HT-29 (cell line): ENCODE results near the gene SLC16A5. TPM values are rescaled to one million over a fixed set of nuclear protein-coding genes. Genes with fewer than 3 reads are reported as not detected.
"Not testable (repeated sequence)": the region's sequence is repeated elsewhere in the genome, so short reads cannot be mapped to it uniquely, and the experiment has no call there.

Source experiments
- DNase-seq: peaks from one replicate; pipeline ENCODE4 v3.0.0-alpha.2; 2015; ENCODE audit warnings: low spot score
- total RNA-seq: library from RNA; depleted of rRNA; stranded (reverse); fragments of >200 nt; shearing (Covaris generic); gene quantifications from 2 replicates; pipeline ENCODE4 v1.2.3, GENCODE V29; 2014; rRNA removed

Gene SLC16A5, protein sequence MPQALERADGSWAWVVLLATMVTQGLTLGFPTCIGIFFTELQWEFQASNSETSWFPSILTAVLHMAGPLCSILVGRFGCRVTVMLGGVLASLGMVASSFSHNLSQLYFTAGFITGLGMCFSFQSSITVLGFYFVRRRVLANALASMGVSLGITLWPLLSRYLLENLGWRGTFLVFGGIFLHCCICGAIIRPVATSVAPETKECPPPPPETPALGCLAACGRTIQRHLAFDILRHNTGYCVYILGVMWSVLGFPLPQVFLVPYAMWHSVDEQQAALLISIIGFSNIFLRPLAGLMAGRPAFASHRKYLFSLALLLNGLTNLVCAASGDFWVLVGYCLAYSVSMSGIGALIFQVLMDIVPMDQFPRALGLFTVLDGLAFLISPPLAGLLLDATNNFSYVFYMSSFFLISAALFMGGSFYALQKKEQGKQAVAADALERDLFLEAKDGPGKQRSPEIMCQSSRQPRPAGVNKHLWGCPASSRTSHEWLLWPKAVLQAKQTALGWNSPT
- total RNA-seq: 231 and 264 TPM in 2 replicates

- peak; percentile 93 for DNase-seq
Measured at GRCh38 chr17:75087558-75088453, at the start of gene SLC16A5. Gene SLC16A5 (plus strand): TSS chr17:75087954. CDS start chr17:75093637, 5,683 bp downstream.

DNA sequence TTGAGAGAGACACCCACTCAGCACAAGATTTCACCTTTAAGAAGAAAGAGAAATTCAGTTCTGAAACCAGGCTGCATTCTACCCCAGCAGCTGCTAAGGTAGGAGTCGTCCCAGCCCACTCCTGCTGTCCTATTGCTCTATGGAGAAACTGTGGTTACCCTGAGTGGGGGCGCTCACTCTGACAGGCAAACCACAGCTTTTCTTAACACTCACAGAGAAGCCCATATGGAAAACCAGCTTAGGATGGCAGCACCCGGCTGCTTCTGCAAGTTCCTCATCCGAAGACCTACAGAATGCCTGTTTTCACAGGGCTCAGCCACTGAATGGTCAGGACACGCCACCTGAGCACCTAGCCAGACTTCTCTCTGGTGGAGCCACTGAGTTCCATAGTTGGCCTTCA is 48.5 kb upstream of the SLC16A5 start:
- no peak for DNase-seq

- DNase-seq: no peak
Measured at GRCh38 chr17:75041656-75042280, 46.0 kb upstream of the SLC16A5 start.

GRCh38 chr17:75043789-75044188 is 44.0 kb upstream of the SLC16A5 start:
- not testable (repeated sequence) for DNase-seq

GRCh38 chr17:75044716-75045115 is 43.0 kb upstream of the SLC16A5 start:
- DNase-seq: no peak

GRCh38 chr17:75045946-75046406 is 41.8 kb upstream of the SLC16A5 start:
- DNase-seq: not testable (repeated sequence)

- peak; percentile 93 for DNase-seq
Measured at GRCh38 chr17:75046407-75047289, 41.1 kb upstream of the SLC16A5 start, which contains the start of the genes ATP5PD and KCTD2. Gene ATP5PD (minus strand): TSS chr17:75046969. CDS start chr17:75042650, 4,319 bp downstream. Gene KCTD2 (plus strand): TSS chr17:75047225. CDS start chr17:75047251, 26 bp downstream.

GRCh38 chr17:75047398-75048098 is 40.2 kb upstream of the SLC16A5 start:
- no peak for DNase-seq

- DNase-seq: no peak
Measured at GRCh38 chr17:75048249-75048878, 39.4 kb upstream of the SLC16A5 start.

GRCh38 chr17:75049057-75049456 is 38.7 kb upstream of the SLC16A5 start:
- no peak for DNase-seq

GRCh38 chr17:75049706-75050105 is 38.0 kb upstream of the SLC16A5 start:
- DNase-seq: no peak

DNA sequence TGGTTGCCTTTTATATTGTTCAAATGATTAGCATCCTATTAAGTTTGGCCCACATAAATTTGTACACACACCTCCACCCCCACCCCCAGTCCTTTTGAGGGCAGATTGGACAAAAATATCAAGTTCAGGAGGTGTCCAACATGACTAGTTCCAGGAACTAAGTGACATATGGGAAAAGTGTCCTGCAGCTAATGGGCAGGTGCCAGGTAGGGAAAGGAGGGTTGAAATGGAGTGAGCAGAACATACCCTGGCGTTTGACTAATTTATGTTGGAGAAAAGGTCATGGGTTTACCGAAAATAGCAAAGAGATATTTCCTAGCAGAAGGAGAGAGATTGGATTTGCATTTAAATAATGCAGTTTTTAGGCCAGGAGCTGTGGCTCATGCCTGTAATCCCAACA is 35.8 kb upstream of the SLC16A5 start:
- DNase-seq: no peak

GRCh38 chr17:75059369-75060345 is 28.1 kb upstream of the SLC16A5 start:
- peak; percentile 44 for DNase-seq

DNA sequence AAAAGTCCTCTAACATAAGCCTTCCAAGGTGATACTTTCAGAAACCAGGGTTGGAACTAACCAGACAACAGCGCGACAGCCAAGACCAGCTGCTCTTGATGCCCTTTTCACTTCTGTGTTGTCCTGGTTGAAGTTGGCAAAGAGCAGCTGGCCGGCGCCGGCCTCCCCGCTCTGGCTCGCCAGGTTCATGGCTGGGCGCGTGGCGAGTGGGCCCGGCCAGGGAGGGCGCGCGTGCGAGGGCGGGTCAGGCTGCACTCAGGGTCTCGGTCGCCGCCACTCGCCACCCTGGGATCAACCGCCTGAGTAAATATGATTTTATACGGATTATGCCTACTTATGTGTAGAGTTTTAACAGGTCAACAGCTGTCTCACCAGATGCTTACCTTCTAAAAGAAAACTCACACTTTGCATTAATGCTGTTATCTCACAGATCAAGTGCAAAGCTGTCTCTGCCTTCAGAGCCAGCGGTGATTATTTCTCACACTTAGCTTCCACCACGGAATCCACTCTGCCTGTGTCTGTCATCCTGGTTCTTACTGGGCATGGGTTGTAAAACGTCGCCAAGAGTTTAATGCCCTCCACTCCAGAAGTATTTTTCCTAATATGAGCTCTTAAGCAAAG is 27.2 kb upstream of the SLC16A5 start:
- DNase-seq: no peak

DNA sequence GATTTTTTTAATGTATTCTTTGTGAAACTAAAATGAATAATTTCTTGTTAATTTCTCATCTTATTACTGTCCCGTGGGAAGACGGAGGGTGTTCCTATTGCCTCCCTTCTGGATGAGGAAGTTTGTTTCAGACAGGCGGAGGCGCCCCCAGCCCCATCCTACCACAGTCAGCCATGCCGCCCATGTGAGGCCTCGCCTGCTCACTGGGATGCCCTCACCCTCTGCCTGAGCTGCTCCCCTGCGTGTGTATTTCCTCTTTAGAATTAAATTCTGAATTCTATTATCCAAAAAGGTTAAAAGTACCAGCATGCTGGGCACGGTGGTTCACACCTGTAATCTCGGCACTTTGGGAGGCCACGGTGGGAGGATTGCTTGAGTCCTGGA is 26.7 kb upstream of the SLC16A5 start:
- no peak for DNase-seq

- DNase-seq: no peak
Measured at GRCh38 chr17:75061618-75062017, 26.1 kb upstream of the SLC16A5 start.

GRCh38 chr17:75063201-75063600 is 24.6 kb upstream of the SLC16A5 start:
- no peak for DNase-seq

DNA sequence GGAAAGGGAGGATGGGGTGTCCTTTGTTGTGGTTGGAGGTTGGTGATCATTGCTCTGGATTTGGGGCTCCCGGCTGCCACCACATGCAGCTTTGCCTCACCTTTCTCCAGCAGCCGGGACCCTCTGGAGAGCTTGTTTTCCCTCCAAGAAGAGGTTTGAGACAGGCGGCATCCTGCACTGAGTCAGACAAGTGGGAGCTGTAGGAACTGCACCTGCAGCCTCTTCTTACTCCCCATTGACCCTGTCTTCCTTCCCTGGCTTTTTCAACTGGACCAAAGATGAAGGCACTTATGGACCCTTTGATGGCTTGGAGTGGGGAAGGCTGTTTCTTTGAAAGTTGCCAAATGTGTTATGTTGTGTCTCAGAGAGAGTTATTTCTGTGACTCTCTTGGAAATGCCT is 24.1 kb upstream of the SLC16A5 start:
- no peak for DNase-seq
